Measurements from ENCODE around the gene PRDM1.

DNA sequence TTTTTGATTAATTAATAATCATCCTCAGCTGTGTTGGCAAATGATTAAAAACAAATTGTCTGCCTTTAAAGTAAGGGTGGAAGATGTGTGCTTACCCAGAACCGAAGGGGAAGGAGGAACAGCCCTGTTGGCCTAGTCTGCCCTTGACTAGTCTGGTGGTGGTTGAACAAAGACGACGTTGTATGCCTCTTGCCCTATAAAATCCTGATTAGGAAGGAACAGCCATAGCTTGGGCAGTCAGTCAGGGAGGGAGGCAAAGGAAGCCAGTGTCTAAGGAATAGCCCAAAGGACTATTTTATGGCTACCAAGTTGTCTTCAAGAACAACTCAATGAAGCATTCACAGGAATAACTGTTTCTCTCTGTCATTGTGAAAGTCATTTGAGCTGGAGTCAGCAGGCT lies 70.7 kb downstream of the PRDM1 start:
- TF ChIP-seq YY1 (IDR thresholded peaks at IDR 0.05; ENCODE audit: insufficient read depth, insufficient read length) (no peak), SUZ12 (IDR thresholded peaks at IDR 0.05; ENCODE audit: extremely low read depth, insufficient read depth, insufficient read length) (no peak)

Data from NT2/D1 (cell line).